Skeletal muscle satellite cell (primary cell): Measurements from ENCODE around the gene ECSIT.

ENCODE experiments used
- H3K27me3 ChIP-seq: 2 replicates; pipeline ENCODE4 v1.7.0; 2013; ENCODE audit warnings: low read length; ENCODE audit not compliant: control insufficient read depth, insufficient read depth
- H3K36me3 ChIP-seq: 2 replicates; pipeline ENCODE4 v1.7.0; 2013; ENCODE audit warnings: mild to moderate bottlenecking, control low read depth, low read length; ENCODE audit not compliant: insufficient read depth
- H3K4me1 ChIP-seq: 2 replicates; pipeline ENCODE4 v1.7.0; 2013; ENCODE audit warnings: low read length; ENCODE audit not compliant: control insufficient read depth, insufficient read depth
- H3K4me2 ChIP-seq: 2 replicates; pipeline ENCODE4 v1.7.0; 2013; ENCODE audit warnings: mild to moderate bottlenecking, low read length
- H3K4me3 ChIP-seq: 2 replicates; pipeline ENCODE4 v1.7.0; 2013; ENCODE audit warnings: low read length
- H3K9ac ChIP-seq: 2 replicates; pipeline ENCODE4 v1.7.0; 2013; ENCODE audit warnings: mild to moderate bottlenecking, low read depth, low read length, moderate library complexity
- H3K9me3 ChIP-seq: replicated peaks from 2 replicates; pipeline ENCODE4 v1.7.0; 2013; ENCODE audit warnings: mild to moderate bottlenecking, control low read depth, low read length

ECSIT gene

DNA sequence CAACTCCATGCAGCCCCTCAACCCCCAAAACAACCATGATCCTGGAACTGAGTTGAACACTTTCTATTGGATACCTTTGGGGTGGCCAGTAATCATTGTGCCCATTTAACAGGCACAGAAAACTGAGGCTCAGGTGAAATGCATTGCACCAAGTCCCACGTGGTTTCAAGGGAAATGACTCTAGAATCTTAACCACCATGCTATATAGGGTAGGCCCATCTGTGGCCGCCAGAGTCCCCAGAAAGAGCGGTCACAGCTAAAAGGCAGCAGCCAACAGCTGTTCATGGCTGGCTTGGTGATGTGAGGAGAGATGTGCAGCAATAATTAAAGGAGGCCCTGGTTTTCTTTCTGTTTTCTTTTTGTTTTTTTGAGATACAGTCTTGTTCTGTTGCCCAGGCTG, 12.3 kb upstream of the ECSIT start:
- Histone ChIP-seq H3K9ac (no peak overlapping the region), H3K9me3 (no peaks in the 10 kb centered on the region), H3K27me3 (peaks cover 22% of the 10 kb centered on the region), H3K4me3 (no peak overlapping the region), H3K4me2 (no peak overlapping the region), H3K4me1 (no peaks in the 10 kb centered on the region), H3K36me3 (no peaks in the 10 kb centered on the region)

DNA sequence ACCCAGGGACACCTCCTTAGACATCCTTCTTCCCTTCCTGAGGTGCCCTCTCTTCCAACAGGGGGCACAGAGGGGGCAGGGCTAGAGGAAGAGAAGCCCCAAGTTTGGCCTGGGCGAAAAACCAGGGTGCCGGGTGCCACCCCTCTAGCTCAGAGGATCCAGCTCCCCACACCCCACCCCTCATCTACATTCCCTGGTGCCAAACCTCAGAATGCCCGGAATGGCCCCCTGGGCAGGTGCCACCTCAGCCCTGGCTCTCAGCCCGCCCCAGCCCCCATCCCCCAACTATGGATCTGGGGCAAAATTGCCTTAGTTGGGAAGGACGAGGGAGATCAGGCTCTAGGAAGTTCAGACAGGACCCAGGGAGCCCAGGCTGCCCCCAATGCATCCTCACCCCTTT, 11.7 kb upstream of the ECSIT start:
- no peak overlapping the region for H3K4me3 ChIP-seq
- H3K27me3 ChIP-seq, result peaks cover 22% of the 10 kb centered on the region
- no peaks in the 10 kb centered on the region for H3K36me3 ChIP-seq
- no peak overlapping the region for H3K4me2 ChIP-seq
- no peaks in the 10 kb centered on the region for H3K9me3 ChIP-seq
- peaks cover 2% of the 10 kb centered on the region for H3K4me1 ChIP-seq
- no peak overlapping the region for H3K9ac ChIP-seq

DNA sequence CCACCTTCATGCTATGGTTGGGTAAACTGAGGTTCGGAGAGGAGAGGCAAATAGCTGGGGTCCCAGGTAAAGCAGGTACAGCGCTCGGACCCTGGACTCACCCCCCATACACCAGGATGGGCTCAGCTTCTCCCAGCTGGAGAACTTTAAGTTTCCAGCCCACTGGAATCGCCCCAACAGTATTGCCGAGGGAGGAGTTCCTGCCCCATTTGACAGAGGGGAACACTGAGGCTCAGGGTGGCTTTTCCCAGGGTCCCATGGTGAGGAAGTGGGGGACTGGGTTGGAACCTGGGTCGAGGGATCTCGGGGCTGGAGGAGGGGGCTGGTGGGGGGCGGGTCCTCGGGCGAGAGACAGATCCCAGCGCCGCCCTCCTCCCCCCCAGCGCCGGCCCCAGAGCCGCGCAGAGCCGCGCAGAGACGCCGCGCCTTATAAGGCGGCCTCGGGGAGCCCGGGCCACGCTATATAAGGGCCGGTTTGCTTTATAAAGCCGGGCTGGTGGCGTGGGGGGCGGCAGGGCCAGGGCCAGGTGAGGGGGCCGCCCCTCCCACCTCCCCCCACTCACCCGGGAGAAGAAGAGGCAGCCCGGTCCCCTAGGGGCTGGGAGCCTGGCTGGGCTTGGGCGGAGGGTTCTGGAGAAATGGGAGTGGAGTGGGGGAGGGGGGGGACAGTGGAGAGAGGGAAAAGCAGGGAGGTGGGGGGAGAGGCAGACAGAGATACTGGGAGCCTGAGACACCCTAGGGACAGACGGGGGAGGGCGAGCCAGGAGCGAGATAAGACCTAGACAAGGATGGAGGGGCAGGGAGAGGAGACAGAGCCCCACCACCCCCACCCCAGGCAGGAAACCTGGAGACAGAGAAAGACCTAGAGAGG, 10.8 kb upstream of the ECSIT start:
- no peak overlapping the region for H3K9ac ChIP-seq
- peaks cover 6% of the 10 kb centered on the region for H3K4me1 ChIP-seq
- H3K4me2 ChIP-seq, result no peak overlapping the region
- H3K9me3 ChIP-seq, result no peaks in the 10 kb centered on the region
- no peaks in the 10 kb centered on the region for H3K36me3 ChIP-seq
- no peak overlapping the region for H3K4me3 ChIP-seq
- peaks cover 22% of the 10 kb centered on the region for H3K27me3 ChIP-seq

GRCh38 chr19:11538232-11539036, 9.5 kb upstream of the ECSIT start, which contains the start of gene CNN1:
CNN1 (plus strand) TSS chr19:11538851; CDS start chr19:11538928, 77 bp downstream.
- Histone ChIP-seq H3K4me1 (peaks cover 6% of the 10 kb centered on the region), H3K36me3 (no peaks in the 10 kb centered on the region), H3K9ac (no peak within 1 kb of the TSS), H3K27me3 (peaks cover 22% of the 10 kb centered on the region), H3K9me3 (no peaks in the 10 kb centered on the region), H3K4me3 (no peak within 1 kb of the TSS), H3K4me2 (peak within 1 kb of the TSS; percentile 12)

DNA sequence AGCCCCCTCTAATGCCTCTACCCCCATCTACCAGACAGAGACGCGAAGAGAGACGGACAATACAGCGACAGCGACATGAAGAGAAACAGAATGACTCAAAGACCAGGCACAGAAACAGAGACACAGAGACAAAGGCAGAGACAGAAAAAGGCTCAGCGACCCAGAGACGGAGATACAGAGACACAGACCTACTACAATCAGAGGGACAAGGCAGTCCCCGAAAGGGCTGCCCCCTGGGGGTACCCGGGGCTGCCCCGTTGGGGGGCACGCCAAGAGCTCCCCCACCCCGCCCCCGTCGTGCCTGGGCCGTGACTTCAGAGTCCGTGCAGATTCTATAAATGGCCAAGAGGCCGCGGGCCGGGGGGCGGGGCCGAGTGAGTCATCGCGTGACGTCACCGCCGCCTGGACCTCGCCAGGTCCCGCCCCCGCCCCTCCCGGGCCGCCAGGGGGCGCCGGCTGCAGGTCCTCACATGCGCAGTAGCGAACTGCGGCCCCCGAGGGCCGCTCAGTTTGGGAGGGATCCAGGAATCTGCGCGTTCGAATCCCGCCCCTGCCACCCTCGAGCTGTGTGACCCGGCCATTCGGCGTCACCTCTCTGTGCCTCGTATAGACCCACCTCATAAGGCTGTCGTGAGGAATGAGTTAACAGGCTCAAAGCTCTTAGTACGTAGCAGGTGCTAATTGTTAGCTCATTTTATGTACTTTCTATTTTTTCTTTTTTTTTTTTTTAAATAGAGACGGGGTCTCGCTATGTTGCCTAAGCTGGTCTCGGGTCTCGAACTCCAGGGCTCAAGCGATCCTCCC, 7.1 kb upstream of the ECSIT start:
- H3K4me3 ChIP-seq, result peak overlapping the region; percentile 60
- no peaks in the 10 kb centered on the region for H3K9me3 ChIP-seq
- no peaks in the 10 kb centered on the region for H3K36me3 ChIP-seq
- H3K4me1 ChIP-seq, result peaks cover 22% of the 10 kb centered on the region
- peaks cover 19% of the 10 kb centered on the region for H3K27me3 ChIP-seq
- peak overlapping the region; percentile 81 for H3K4me2 ChIP-seq
- peak overlapping the region; percentile 61 for H3K9ac ChIP-seq

DNA sequence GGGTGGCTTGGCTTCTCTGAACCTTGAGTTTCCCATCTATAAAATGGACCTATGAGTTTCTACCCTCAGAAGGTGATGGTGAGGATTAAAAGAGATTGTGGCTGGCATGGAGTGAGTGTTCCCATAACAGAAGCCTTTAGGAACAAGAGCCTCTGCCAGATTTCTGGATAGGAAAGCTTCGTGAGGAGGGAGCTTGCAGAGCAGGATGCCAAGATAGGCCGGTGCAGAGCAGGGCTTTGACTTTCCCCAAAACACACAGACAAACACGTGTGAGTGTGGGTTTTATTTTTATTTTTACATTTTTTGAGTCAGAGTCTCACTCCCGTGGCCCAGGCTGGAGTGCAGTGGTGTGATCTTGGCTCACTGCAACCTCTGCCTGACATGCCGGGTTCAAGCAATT, 6.0 kb upstream of the ECSIT start:
- Histone ChIP-seq H3K36me3 (no peaks in the 10 kb centered on the region), H3K9me3 (no peaks in the 10 kb centered on the region), H3K4me2 (no peak overlapping the region), H3K4me1 (peaks cover 22% of the 10 kb centered on the region), H3K9ac (no peak overlapping the region), H3K27me3 (peaks cover 10% of the 10 kb centered on the region), H3K4me3 (no peak overlapping the region)

- Histone ChIP-seq H3K9ac (no peak overlapping the region), H3K9me3 (no peaks in the 10 kb centered on the region), H3K4me1 (peaks cover 22% of the 10 kb centered on the region), H3K4me3 (no peak overlapping the region), H3K36me3 (no peaks in the 10 kb centered on the region), H3K4me2 (no peak overlapping the region), H3K27me3 (peaks cover 9% of the 10 kb centered on the region)
Measured at GRCh38 chr19:11534538-11534937, 5.6 kb upstream of the ECSIT start.

DNA sequence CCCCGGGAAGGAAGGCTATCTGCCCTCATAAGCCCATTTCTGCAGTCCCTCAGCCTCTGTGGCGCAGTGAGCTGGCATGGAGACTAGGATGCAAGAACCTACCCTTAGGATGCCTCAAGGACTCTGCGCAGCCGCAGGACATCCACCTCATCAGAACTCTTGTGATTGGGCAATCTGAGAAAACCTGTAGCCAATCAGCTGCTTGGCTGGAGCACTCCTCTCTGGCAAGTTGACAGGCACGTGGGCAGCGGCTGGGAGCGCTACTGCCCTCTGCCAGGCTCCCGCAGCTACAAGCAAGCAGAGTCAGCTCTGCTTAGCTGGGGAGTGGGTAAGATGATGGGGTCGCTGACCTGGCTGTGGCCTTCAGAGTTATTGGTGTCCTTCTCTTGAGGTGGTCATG, 1.5 kb upstream of the ECSIT start:
- H3K4me2 ChIP-seq, result no peak overlapping the region
- peaks cover 22% of the 10 kb centered on the region for H3K4me1 ChIP-seq
- no peak overlapping the region for H3K9ac ChIP-seq
- no peak overlapping the region for H3K4me3 ChIP-seq
- no peaks in the 10 kb centered on the region for H3K27me3 ChIP-seq
- H3K9me3 ChIP-seq, result no peaks in the 10 kb centered on the region
- no peaks in the 10 kb centered on the region for H3K36me3 ChIP-seq

DNA sequence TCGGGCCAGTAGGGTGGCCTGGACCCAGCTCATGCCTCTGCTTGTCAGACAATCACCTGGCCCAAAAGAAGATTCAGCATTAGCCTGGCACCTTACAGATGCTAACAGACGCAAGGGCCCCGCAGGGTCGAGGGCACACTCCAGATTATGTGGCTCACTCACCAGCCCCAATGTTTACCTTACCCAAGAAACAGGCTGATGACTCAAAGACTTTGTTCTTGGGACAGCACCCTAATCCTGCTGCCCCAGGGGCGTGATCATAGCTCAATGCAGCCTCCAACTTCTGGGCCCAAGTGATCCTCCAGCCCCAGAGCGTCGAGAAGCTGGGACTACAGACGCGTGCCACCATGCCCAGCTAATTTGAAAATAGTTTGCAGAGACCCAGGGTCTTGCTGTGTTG, 9.8 kb downstream of the ECSIT start:
- Histone ChIP-seq H3K4me2 (no peak overlapping the region), H3K36me3 (no peaks in the 10 kb centered on the region), H3K27me3 (no peaks in the 10 kb centered on the region), H3K9me3 (no peaks in the 10 kb centered on the region), H3K9ac (no peak overlapping the region), H3K4me3 (no peak overlapping the region), H3K4me1 (no peaks in the 10 kb centered on the region)

GRCh38 chr19:11513946-11514345, 15.0 kb downstream of the ECSIT start:
- no peaks in the 10 kb centered on the region for H3K36me3 ChIP-seq

GRCh38 chr19:11510444-11510843, 18.5 kb downstream of the ECSIT start:
- peaks cover 6% of the 10 kb centered on the region for H3K4me1 ChIP-seq
- no peak overlapping the region for H3K4me3 ChIP-seq
- H3K36me3 ChIP-seq, result no peaks in the 10 kb centered on the region
- no peaks in the 10 kb centered on the region for H3K27me3 ChIP-seq
- no peak overlapping the region for H3K9ac ChIP-seq
- no peak overlapping the region for H3K4me2 ChIP-seq
- H3K9me3 ChIP-seq, result no peaks in the 10 kb centered on the region

More at GRCh38 chr19:11513946-11514345, 15.0 kb downstream of the ECSIT start:
- H3K4me1 ChIP-seq, result no peaks in the 10 kb centered on the region
- no peaks in the 10 kb centered on the region for H3K27me3 ChIP-seq
- H3K4me3 ChIP-seq, result no peak overlapping the region
- H3K9ac ChIP-seq, result no peak overlapping the region
- H3K4me2 ChIP-seq, result no peak overlapping the region
- no peaks in the 10 kb centered on the region for H3K9me3 ChIP-seq
